ENCODE results near the gene LIN7C. TPM values are rescaled to one million over a fixed set of nuclear protein-coding genes. Genes with fewer than 3 reads are reported as not detected.
A peak's percentile ranks its signal among the peaks of the same experiment; 100 is the strongest.

The LIN7C gene
- total RNA-seq, 1 experiment from 2014 or later = 39.8 TPM

- Mint-ChIP-seq H3K27me3 (ENCODE audit: insufficient read depth, unreplicated experiment) (no peaks in the 10 kb centered on the region), H3K4me1 (ENCODE audit: low read depth, unreplicated experiment) (peaks cover 6% of the 10 kb centered on the region), H3K27ac (ENCODE audit: unreplicated experiment) (peak overlapping the region; percentile 19), H3K9me3 (ENCODE audit: unreplicated experiment) (no peaks in the 10 kb centered on the region), H3K4me3 (ENCODE audit: unreplicated experiment) (peak overlapping the region; percentile 73), H3K36me3 (ENCODE audit: insufficient read depth, unreplicated experiment) (peaks cover 7% of the 10 kb centered on the region)
- DNase-seq = peak in 1 of 2 experiments; percentile 33
- no peaks in the 10 kb centered on the region for H3K27me3 ChIP-seq (replicated peaks; ENCODE audit: control insufficient read depth, insufficient read depth, low read length)
- no peaks in the 10 kb centered on the region for H3K9me3 ChIP-seq
- intact Hi-C loops (cut with micrococcal nuclease; ENCODE audit: unreplicated experiment) = loop anchor here (1.0 to 5.0 kb wide), 5 partner anchors 108 to 299 kb away; partner anchors contain the start of gene CCDC34
- no peak for TF ChIP-seq CTCF (IDR thresholded peaks at IDR 0.05; ENCODE audit: insufficient read depth in 1 of 2, low read depth in 1 of 2, low read length in 1 of 2, severe bottlenecking in 1 of 2, unreplicated experiment in 1 of 2)
- H3K36me3 ChIP-seq (ENCODE audit: control insufficient read depth, insufficient read depth, low read length) = no peaks in the 10 kb centered on the region; the same call in 1 of the 2 replicates
- ChIA-PET CTCF (no interaction called here), POLR2A (no interaction called here)
- H3K4me3 ChIP-seq (ENCODE audit: low read depth, low read length) = peak overlapping the region; percentile 67
- BruUV-seq (replicated peaks) = no TSS peak
- peaks cover 36% of the 10 kb centered on the region for H3K4me1 ChIP-seq
These were observed 35.6 kb downstream of the LIN7C start for GRCh38 chr11:27470826-27471588.

- ChIA-PET CTCF (no interaction called here), POLR2A (no interaction called here)
- no peaks in the 10 kb centered on the region for H3K9me3 Mint-ChIP-seq (ENCODE audit: unreplicated experiment)
- intact Hi-C loops (cut with micrococcal nuclease; ENCODE audit: unreplicated experiment) = loop anchor here (5.0 kb wide), 4 partner anchors 158 to 298 kb away; no protein-coding TSS in a partner anchor
- Histone ChIP-seq H3K36me3 (ENCODE audit: control insufficient read depth, insufficient read depth, low read length) (no peaks in the 10 kb centered on the region; the same call in 1 of the 2 replicates), H3K4me1 (peaks cover 44% of the 10 kb centered on the region), H3K9me3 (no peaks in the 10 kb centered on the region), H3K27me3 (replicated peaks; ENCODE audit: control insufficient read depth, insufficient read depth, low read length) (no peaks in the 10 kb centered on the region), H3K4me3 (ENCODE audit: low read depth, low read length) (peak overlapping the region; percentile 67)
- peaks cover 7% of the 10 kb centered on the region for H3K36me3 Mint-ChIP-seq (ENCODE audit: insufficient read depth, unreplicated experiment)
- peak overlapping the region; percentile 19 for H3K27ac Mint-ChIP-seq (ENCODE audit: unreplicated experiment)
- H3K4me3 Mint-ChIP-seq (ENCODE audit: unreplicated experiment) = peak overlapping the region; percentile 73
- H3K27me3 Mint-ChIP-seq (ENCODE audit: insufficient read depth, unreplicated experiment) = no peaks in the 10 kb centered on the region
- TF ChIP-seq CTCF (IDR thresholded peaks at IDR 0.05; ENCODE audit: insufficient read depth in 1 of 2, low read depth in 1 of 2, low read length in 1 of 2, severe bottlenecking in 1 of 2, unreplicated experiment in 1 of 2) = no peak
- BruUV-seq (replicated peaks) = TSS peak; percentile 16
- peaks cover 12% of the 10 kb centered on the region for H3K4me1 Mint-ChIP-seq (ENCODE audit: low read depth, unreplicated experiment)
- DNase-seq = no peak
These were observed 36.4 kb downstream of the LIN7C start for GRCh38 chr11:27470166-27470565.

- ChIA-PET CTCF (interaction anchor here (0.7 kb wide), 1 partner anchor 804 kb away, joined by 4 read pairs; no protein-coding TSS in a partner anchor), POLR2A (no interaction called here)
- intact Hi-C loops (cut with micrococcal nuclease; ENCODE audit: unreplicated experiment) = no loop called here
- peaks cover 7% of the 10 kb centered on the region for H3K36me3 Mint-ChIP-seq (ENCODE audit: insufficient read depth, unreplicated experiment)
- BruUV-seq (replicated peaks) = no TSS peak
- H3K27me3 ChIP-seq (replicated peaks; ENCODE audit: control insufficient read depth, insufficient read depth, low read length) = no peaks in the 10 kb centered on the region
- TF ChIP-seq CTCF (IDR thresholded peaks at IDR 0.05; ENCODE audit: insufficient read depth in 1 of 2, low read depth in 1 of 2, low read length in 1 of 2, severe bottlenecking in 1 of 2, unreplicated experiment in 1 of 2) = no peak
- H3K4me1 Mint-ChIP-seq (ENCODE audit: low read depth, unreplicated experiment) = peaks cover 16% of the 10 kb centered on the region
- no peaks in the 10 kb centered on the region; the same call in 1 of the 2 replicates for H3K36me3 ChIP-seq (ENCODE audit: control insufficient read depth, insufficient read depth, low read length)
- peak overlapping the region; percentile 7 for H3K27ac Mint-ChIP-seq (ENCODE audit: unreplicated experiment)
- H3K27me3 Mint-ChIP-seq (ENCODE audit: insufficient read depth, unreplicated experiment) = no peaks in the 10 kb centered on the region
- DNase-seq = no peak
- H3K4me1 ChIP-seq = peaks cover 54% of the 10 kb centered on the region
- H3K4me3 Mint-ChIP-seq (ENCODE audit: unreplicated experiment) = peak overlapping the region; percentile 73
- no peak overlapping the region for H3K4me3 ChIP-seq (ENCODE audit: low read depth, low read length)
- H3K9me3 ChIP-seq = no peaks in the 10 kb centered on the region
- H3K9me3 Mint-ChIP-seq (ENCODE audit: unreplicated experiment) = no peaks in the 10 kb centered on the region
These were observed 37.4 kb downstream of the LIN7C start for GRCh38 chr11:27468995-27469695.
